Mammary epithelial cell (primary cell): Measurements from ENCODE around the gene APIP.

Experiments
- CTCF ChIP-seq, 2 donors: IDR thresholded peaks in 1 of 2; conservative IDR thresholded peaks in 1 of 2; 2 replicates each; pipeline ENCODE4 v1.5.1; 2011 to 2012; ENCODE audit warnings: inconsistent platforms in 2 of 2, low read length in 2 of 2, mild to moderate bottlenecking in 2 of 2, control low read depth in 1 of 2, low read depth in 1 of 2; ENCODE audit not compliant: insufficient read depth in 1 of 2; ENCODE audit errors: extremely low read depth in 1 of 2
- EZH2 ChIP-seq: IDR thresholded peaks from 2 replicates; pipeline ENCODE4 v1.6.1; 2012; ENCODE audit warnings: low read length, inconsistent platforms, borderline replicate concordance

DNA sequence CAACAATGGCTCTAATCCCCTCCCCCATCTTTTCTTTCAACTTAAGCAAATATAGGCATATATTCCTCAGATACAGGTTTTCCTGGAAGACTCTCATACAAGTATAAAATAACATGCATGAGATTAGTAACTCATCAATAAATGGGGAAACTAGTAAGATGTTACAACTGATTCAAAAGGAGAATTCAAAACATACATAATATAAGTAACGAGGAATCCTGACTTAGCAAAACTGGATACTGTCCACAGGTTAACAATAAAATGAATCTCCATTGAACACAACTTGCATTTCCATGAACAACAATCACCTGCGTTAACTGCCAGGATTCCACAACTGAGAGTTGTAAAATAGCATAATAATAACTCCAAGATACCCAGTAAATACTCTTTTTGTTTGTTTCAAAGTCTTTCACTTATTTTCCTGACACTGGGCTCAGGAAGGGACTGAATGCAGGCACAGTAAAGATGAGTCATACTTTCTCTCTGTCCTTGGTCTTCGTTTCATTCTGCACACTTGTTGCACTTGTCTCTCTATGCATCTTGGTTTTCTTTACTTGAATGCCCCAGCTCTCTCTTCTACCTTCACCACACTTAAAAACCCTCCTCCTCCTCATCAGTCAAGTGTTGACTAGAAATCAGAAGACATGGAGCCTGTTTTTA lies 8.1 kb downstream of the APIP start:
- TF ChIP-seq CTCF (conservative IDR thresholded peaks at IDR 0.05 in 1 of 2, IDR thresholded peaks at IDR 0.05 in 1 of 2; ENCODE audit: extremely low read depth in 1 of 2, insufficient read depth in 1 of 2, low read depth in 1 of 2, low read length in 2 of 2) (no peak), EZH2 (no peak)
